Astrocyte (in vitro differentiated cells and primary cell): Measurements from ENCODE around the gene FARS2.

ENCODE experiments used
- CTCF ChIP-seq: IDR thresholded peaks from 2 replicates; pipeline ENCODE4 v1.5.1; 2011; ENCODE audit warnings: low read depth, mild to moderate bottlenecking, inconsistent platforms, low read length, moderate library complexity; ENCODE audit not compliant: insufficient read depth
- EZH2 ChIP-seq: IDR thresholded peaks from 2 replicates; pipeline ENCODE4 v1.6.1; 2012; ENCODE audit warnings: mild to moderate bottlenecking, low read length, inconsistent platforms; ENCODE audit not compliant: insufficient read depth

DNA sequence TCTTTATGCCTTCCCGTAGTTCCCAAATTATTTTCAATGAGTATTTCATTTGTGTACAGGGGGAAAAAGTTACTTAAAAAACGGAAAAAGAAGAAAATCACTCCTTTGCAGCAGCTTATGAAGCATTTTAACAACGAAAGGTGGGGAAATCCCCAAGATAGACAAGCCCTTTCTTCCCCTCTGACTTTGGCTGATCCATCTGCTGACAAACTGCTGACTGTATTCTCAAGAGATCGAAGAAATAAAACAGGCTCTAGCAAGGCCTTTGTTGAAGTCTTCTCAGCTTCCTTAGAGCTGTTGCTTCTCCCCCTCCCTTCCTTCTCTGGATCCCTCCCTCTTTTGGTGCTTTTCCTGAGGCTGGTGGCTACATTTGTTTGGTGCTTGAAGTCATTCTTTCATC is 420.2 kb downstream of the FARS2 start:
- TF ChIP-seq CTCF (no peak), EZH2 (no peak)
